HCT116 (cell line): ENCODE data around the gene CNTNAP5. TPM values are rescaled to one million over a fixed set of nuclear protein-coding genes. Genes with fewer than 3 reads are reported as not detected.

Source experiments
- ATAC-seq: fragments of 200-7000 bp; cut with Tn5 transposase; 2 replicates; pipeline ENCODE4 v1.9.1; 2020; ENCODE audit warnings: mild to moderate bottlenecking, moderate library complexity
- BruUV-seq: library from RNA; stranded (reverse); fragments of 400-500 nt; replicated peaks from 2 replicates; lab custom pipeline; 2021; lab: Mats Ljungman, UMichigan
- CTCF ChIA-PET: fragments of 300-600 bp; sonication (Branson Sonifier 250); formaldehyde crosslinking; loops from one replicate; lab custom pipeline; 2021; ENCODE audit warnings: antibody characterized with exemption; lab: Charles Lee
- POLR2A ChIA-PET: fragments of 300-600, 350-600 bp; sonication (Branson Sonifier 250); formaldehyde crosslinking; loops from one replicate; lab custom pipeline; 2021; ENCODE audit warnings: antibody characterized with exemption; lab: Charles Lee
- RAD21 ChIA-PET, 2 experiments: fragments of 300-600 bp; sonication (Branson Sonifier 250); formaldehyde crosslinking; loops; one replicate each; lab custom pipeline; 2023; ENCODE audit warnings: low total read pairs in 2 of 2; ENCODE audit not compliant: uncharacterized antibody in 2 of 2, unreplicated experiment in 2 of 2, low non-redundant PET in 1 of 2; lab: Charles Lee
- DNase-seq: peaks from one replicate; pipeline ENCODE4 v3.0.0-alpha.2; 2010; ENCODE audit warnings: low read depth, low spot score
- H2AFZ ChIP-seq: fragments of 200-600 bp; shearing (Covaris generic), sonication (generic); 2 replicates; pipeline ENCODE4 v1.6.1; 2017; ENCODE audit warnings: low read depth, mixed run types, mixed read lengths, antibody characterized with exemption, low read length; ENCODE audit not compliant: poor library complexity, severe bottlenecking
- H3K27ac ChIP-seq: 2 replicates; pipeline ENCODE4 v1.5.1; 2012; ENCODE audit warnings: low read depth, low read length
- H3K27me3 ChIP-seq: fragments of 200-600 bp; sonication (generic); 2 replicates; pipeline ENCODE4 v1.6.1; 2016; ENCODE audit warnings: mixed run types, low read length, mixed read lengths; ENCODE audit not compliant: insufficient read depth
- H3K36me3 ChIP-seq, 2 experiments: fragments of 200-500 bp in 1 of 2; fragments of 200-600 bp in 1 of 2; sonication (Bioruptor generic) in 1 of 2; sonication (generic) in 1 of 2; 2 replicates each; pipeline versions ENCODE4 v1.5.1 to v1.6.1; 2014 to 2016; ENCODE audit warnings: low read length in 2 of 2, inconsistent platforms in 1 of 2, mixed read lengths in 1 of 2, mixed run types in 1 of 2; ENCODE audit not compliant: insufficient read depth in 2 of 2, control insufficient read depth in 1 of 2
- H3K4me1 ChIP-seq, 2 experiments: fragments of 200-600 bp in 1 of 2; sonication (generic) in 1 of 2; 2 replicates each; pipeline versions ENCODE4 v1.5.1 to v1.6.1; 2012 to 2017; ENCODE audit warnings: low read length in 2 of 2, inconsistent platforms in 1 of 2, mild to moderate bottlenecking in 1 of 2, mixed read lengths in 1 of 2, mixed run types in 1 of 2, moderate library complexity in 1 of 2; ENCODE audit not compliant: insufficient read depth in 2 of 2, control insufficient read depth in 1 of 2
- H3K4me2 ChIP-seq: fragments of 200-600 bp; sonication (generic); 2 replicates; pipeline ENCODE4 v1.6.1; 2017; ENCODE audit warnings: mixed run types, low read length, mixed read lengths
- H3K4me3 ChIP-seq, 2 experiments: fragments of 200-600 bp in 1 of 2; sonication (generic) in 1 of 2; replicated peaks in 1 of 2; 2 replicates each; pipeline ENCODE4 v1.5.1; 2011 to 2016; ENCODE audit warnings: low read length in 2 of 2, control low read depth in 1 of 2, low read depth in 1 of 2, mild to moderate bottlenecking in 1 of 2, mixed read lengths in 1 of 2, mixed run types in 1 of 2
- H3K79me2 ChIP-seq: fragments of 200-600 bp; sonication (generic); 2 replicates; pipeline ENCODE4 v1.6.1; 2017; ENCODE audit warnings: mild to moderate bottlenecking, mixed run types, low read length, moderate library complexity, mixed read lengths; ENCODE audit not compliant: insufficient read depth
- H3K9ac ChIP-seq: fragments of 200-600 bp; sonication (generic); 2 replicates; pipeline ENCODE4 v1.6.1; 2016; ENCODE audit warnings: low read length, mixed read lengths
- H3K9me2 ChIP-seq: fragments of 200-600 bp; sonication (generic), shearing (Covaris generic); 2 replicates; pipeline ENCODE4 v1.6.1; 2017; ENCODE audit warnings: mixed run types, mild to moderate bottlenecking, moderate library complexity; ENCODE audit not compliant: insufficient read depth
- H3K9me3 ChIP-seq, 2 experiments: fragments of 200-500 bp in 1 of 2; fragments of 200-600 bp in 1 of 2; sonication (Bioruptor generic) in 1 of 2; sonication (generic) in 1 of 2; 2 replicates each; pipeline ENCODE4 v1.6.1; 2014 to 2017; ENCODE audit warnings: low read length in 2 of 2, mixed read lengths in 2 of 2, inconsistent platforms in 1 of 2, low read depth in 1 of 2, mild to moderate bottlenecking in 1 of 2, mixed run types in 1 of 2, moderate library complexity in 1 of 2; ENCODE audit not compliant: control insufficient read depth in 1 of 2, insufficient read depth in 1 of 2
- H4K20me1 ChIP-seq: fragments of 200-600 bp; sonication (generic), shearing (Covaris generic); 2 replicates; pipeline ENCODE4 v1.6.1; 2017; ENCODE audit warnings: mixed run types, mild to moderate bottlenecking, moderate library complexity; ENCODE audit not compliant: insufficient read depth
- CBX3 ChIP-seq: IDR thresholded peaks from 2 replicates; pipeline ENCODE4 v1.6.1; 2012; ENCODE audit warnings: low read depth
- CEBPB ChIP-seq: IDR thresholded peaks from 2 replicates; pipeline ENCODE4 v1.6.1; 2012; ENCODE audit warnings: low read depth
- EGR1 ChIP-seq: IDR thresholded peaks from 2 replicates; pipeline ENCODE4 v1.6.1; 2012; ENCODE audit warnings: low read depth
- ELF1 ChIP-seq: IDR thresholded peaks from 2 replicates; pipeline ENCODE4 v1.6.1; 2012; ENCODE audit warnings: low read depth, borderline replicate concordance
- EZH2 ChIP-seq: fragments of 200-600 bp; sonication (generic); IDR thresholded peaks from 2 replicates; pipeline ENCODE4 v1.6.1; 2017; ENCODE audit warnings: antibody characterized with exemption, mixed run types
- EZH2phosphoT487 ChIP-seq: fragments of 200-600 bp; IDR thresholded peaks from 2 replicates; pipeline ENCODE4 v1.6.1; 2018; ENCODE audit warnings: antibody characterized with exemption, borderline replicate concordance
- FOSL1 ChIP-seq: IDR thresholded peaks from 2 replicates; pipeline ENCODE4 v1.6.1; 2012; ENCODE audit warnings: low read depth
- JUND ChIP-seq: IDR thresholded peaks from 2 replicates; pipeline ENCODE4 v1.6.1; 2012
- POLR2A ChIP-seq: IDR thresholded peaks from 2 replicates; pipeline ENCODE4 v1.7.0; 2011; ENCODE audit warnings: borderline replicate concordance; ENCODE audit not compliant: insufficient read depth, insufficient read length; ENCODE audit errors: extremely low read depth
- RAD21 ChIP-seq: IDR thresholded peaks from 2 replicates; pipeline ENCODE4 v1.6.1; 2012; ENCODE audit warnings: low read depth, mild to moderate bottlenecking
- SIN3A ChIP-seq: IDR thresholded peaks from 2 replicates; pipeline ENCODE4 v1.6.1; 2012; ENCODE audit warnings: low read depth
- SRF ChIP-seq: IDR thresholded peaks from 2 replicates; pipeline ENCODE4 v1.6.1; 2012; ENCODE audit warnings: low read depth
- ZNF274 ChIP-seq: fragments of 200-500 bp; sonication (Bioruptor generic); IDR thresholded peaks from 2 replicates; pipeline ENCODE4 v1.6.1; 2014; ENCODE audit warnings: mild to moderate bottlenecking, low read depth, low read length, inconsistent platforms
- intact Hi-C: fragments of 100-400 bp; cut with micrococcal nuclease; formaldehyde crosslinking; loops from 2 replicates; pipeline ENCODE4 v1.10.0; 2022
- total RNA-seq: library from RNA; stranded (reverse); gene quantifications from one replicate; pipeline ENCODE4 v1.2.1, GENCODE V29; 2021; ENCODE audit not compliant: unreplicated experiment
- TF ChIP-seq, protein P1 (sequence below): IDR thresholded peaks from 2 replicates; pipeline ENCODE4 v1.6.1; 2012

CNTNAP5 gene
- total RNA-seq, 1 experiment from 2014 or later = not detected

DNA sequence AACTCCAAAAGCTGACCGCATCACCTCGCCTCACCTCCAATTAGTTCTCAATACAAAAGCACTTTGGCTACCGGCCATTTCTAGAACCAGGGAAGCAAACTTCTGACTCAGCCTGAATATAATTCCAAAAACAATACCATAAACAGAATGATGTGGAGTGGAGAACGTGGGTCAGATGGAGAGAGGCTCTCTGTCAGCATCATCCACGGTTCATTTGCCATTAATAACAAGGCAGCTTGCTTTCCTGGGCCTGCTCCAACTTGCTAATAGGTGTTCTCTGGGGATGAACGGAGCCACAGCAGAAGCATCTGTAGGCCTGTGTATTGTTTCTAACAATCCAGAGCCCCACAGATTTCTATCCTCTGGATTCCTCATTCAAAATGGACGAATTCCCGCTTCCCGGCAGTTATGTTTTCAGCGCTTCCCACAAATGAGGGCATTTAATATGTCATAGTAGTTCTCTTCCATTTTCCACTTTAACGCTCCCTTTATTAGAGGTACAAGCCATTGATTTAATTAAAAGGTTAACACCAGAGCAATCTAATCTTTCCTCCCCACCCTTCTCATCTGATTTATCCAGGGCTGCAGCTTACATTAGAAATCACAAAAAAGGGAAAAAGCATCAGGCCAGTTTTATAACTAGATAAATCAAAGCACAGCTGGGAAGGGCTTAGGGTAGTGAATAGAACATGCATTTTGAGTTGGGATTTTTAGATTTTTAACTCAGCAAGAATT lies 23.2 kb upstream of the CNTNAP5 start:
- intact Hi-C loops = no loop called here
- ChIA-PET CTCF (no interaction called here), POLR2A (no interaction called here), RAD21 (no interaction called here)
- Histone ChIP-seq H3K79me2 (no peaks in the 10 kb centered on the region), H3K36me3 (no peaks in the 10 kb centered on the region), H2AFZ (no peak overlapping the region), H3K9me3 (peaks cover 7 to 35% of the 10 kb centered on the region in 2 experiments; a peak in 2 of 4 replicates), H3K27me3 (no peaks in the 10 kb centered on the region), H3K4me1 (no peaks in the 10 kb centered on the region), H3K9me2 (no peaks in the 10 kb centered on the region), H3K4me3 (no peak overlapping the region), H3K27ac (no peak overlapping the region), H3K9ac (no peak overlapping the region), H4K20me1 (no peaks in the 10 kb centered on the region), H3K4me2 (no peak overlapping the region)
- ATAC-seq (no peak), DNase-seq (no peak)
- BruUV-seq = no TSS peak
- TF ChIP-seq FOSL1 (no peak), SRF (no peak)

DNA sequence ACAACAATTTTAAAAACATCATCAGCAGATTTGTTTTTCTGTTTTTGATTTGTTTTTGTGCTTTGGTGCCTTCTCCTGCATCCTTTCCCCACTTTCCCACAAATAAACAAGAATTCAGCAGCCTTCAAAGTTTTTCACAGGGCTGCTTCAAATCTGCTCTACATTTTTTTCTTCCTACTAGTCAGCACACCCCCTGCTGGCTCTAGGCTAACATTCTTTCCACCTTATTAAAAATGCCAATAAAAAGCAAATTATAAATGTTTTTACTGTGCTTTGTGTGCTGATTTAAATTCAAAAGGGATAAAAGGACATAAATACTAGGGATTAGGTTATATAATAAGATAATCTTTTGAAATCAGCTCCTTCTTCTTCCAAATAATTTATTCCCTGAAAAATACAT lies 6.2 kb upstream of the CNTNAP5 start:
- no peaks in the 10 kb centered on the region for H4K20me1 ChIP-seq
- ChIA-PET RAD21 (no interaction called here), POLR2A (no interaction called here), CTCF (no interaction called here)
- no peak overlapping the region for H3K27ac ChIP-seq
- intact Hi-C loops = no loop called here
- DNase-seq (no peak), ATAC-seq (no peak)
- no peak overlapping the region for H3K9ac ChIP-seq
- no peak overlapping the region for H3K4me3 ChIP-seq
- no peaks in the 10 kb centered on the region for H3K27me3 ChIP-seq
- no peaks in the 10 kb centered on the region for H3K36me3 ChIP-seq
- peaks cover 0 to 5% of the 10 kb centered on the region in 2 experiments; a peak in 2 of 4 replicates for H3K9me3 ChIP-seq
- BruUV-seq = no TSS peak
- H2AFZ ChIP-seq = no peak overlapping the region
- H3K79me2 ChIP-seq = no peaks in the 10 kb centered on the region
- TF ChIP-seq ZNF274 = no peak
- TF ChIP-seq, protein P1, sequence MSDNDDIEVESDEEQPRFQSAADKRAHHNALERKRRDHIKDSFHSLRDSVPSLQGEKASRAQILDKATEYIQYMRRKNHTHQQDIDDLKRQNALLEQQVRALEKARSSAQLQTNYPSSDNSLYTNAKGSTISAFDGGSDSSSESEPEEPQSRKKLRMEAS = no peak
- TF ChIP-seq CEBPB = no peak
- TF ChIP-seq SIN3A = no peak
- TF ChIP-seq JUND = no peak
- TF ChIP-seq RAD21 = no peak
- TF ChIP-seq FOSL1 = no peak
- TF ChIP-seq EZH2 = no peak
- TF ChIP-seq EZH2phosphoT487 = no peak
- no peak for TF ChIP-seq EGR1
- TF ChIP-seq POLR2A = no peak
- TF ChIP-seq CBX3 = no peak
- TF ChIP-seq SRF = no peak
- TF ChIP-seq ELF1 = no peak
- no peak overlapping the region for H3K4me2 ChIP-seq
- no peaks in the 10 kb centered on the region for H3K9me2 ChIP-seq
- H3K4me1 ChIP-seq = no peaks in the 10 kb centered on the region
